HG02642 (cell line): ENCODE results near the gene POPDC2.
"Not testable (repeated sequence)": the region's sequence is repeated elsewhere in the genome, so short reads cannot be mapped to it uniquely, and the experiment has no call there.

ENCODE experiments used
- ATAC-seq: cut with Tn5 transposase; IDR thresholded peaks from one replicate; pipeline ENCODE4 v1.9.1; 2021; ENCODE audit warnings: mild to moderate bottlenecking; ENCODE audit not compliant: unreplicated experiment, poor library complexity

Gene POPDC2

GRCh38 chr3:119620899-119621298 is 39.5 kb downstream of the POPDC2 start:
- no peak for ATAC-seq

- no peak for ATAC-seq
Measured at GRCh38 chr3:119619094-119619493, 41.3 kb downstream of the POPDC2 start.

GRCh38 chr3:119616056-119616455 is 44.3 kb downstream of the POPDC2 start:
- no peak for ATAC-seq

GRCh38 chr3:119613872-119614271 is 46.5 kb downstream of the POPDC2 start:
- no peak for ATAC-seq

- peak; percentile 44 for ATAC-seq
Measured at GRCh38 chr3:119613201-119613600, 47.2 kb downstream of the POPDC2 start.

- ATAC-seq: no peak
Measured at GRCh38 chr3:119611664-119612063, 48.7 kb downstream of the POPDC2 start.

GRCh38 chr3:119609301-119609700 is 51.1 kb downstream of the POPDC2 start:
- no peak for ATAC-seq

- ATAC-seq: no peak
Measured at GRCh38 chr3:119608405-119609000, 51.9 kb downstream of the POPDC2 start.

- no peak for ATAC-seq
Measured at GRCh38 chr3:119604878-119605277, 55.5 kb downstream of the POPDC2 start.

- ATAC-seq: no peak
Measured at GRCh38 chr3:119602676-119603075, 57.7 kb downstream of the POPDC2 start.

- peak; percentile 19 for ATAC-seq
Measured at GRCh38 chr3:119601154-119601553, 59.2 kb downstream of the POPDC2 start.

- ATAC-seq: peak; percentile 62
Measured at GRCh38 chr3:119600732-119601131, 59.7 kb downstream of the POPDC2 start.

GRCh38 chr3:119599558-119600174 is 60.7 kb downstream of the POPDC2 start:
- no peak for ATAC-seq

- ATAC-seq: peak; percentile 50
Measured at GRCh38 chr3:119598410-119599098, 61.8 kb downstream of the POPDC2 start.

GRCh38 chr3:119597548-119598288 is 62.7 kb downstream of the POPDC2 start, which contains the start of gene PLA1A:
PLA1A (plus strand) TSS chr3:119597885; CDS start chr3:119597914, 29 bp downstream.
- no peak for ATAC-seq

GRCh38 chr3:119596398-119596797 is 64.0 kb downstream of the POPDC2 start:
- ATAC-seq: no peak

GRCh38 chr3:119595639-119596334 is 64.6 kb downstream of the POPDC2 start:
- no peak for ATAC-seq

GRCh38 chr3:119594929-119595328 is 65.5 kb downstream of the POPDC2 start:
- not testable (repeated sequence) for ATAC-seq

- no peak for ATAC-seq
Measured at GRCh38 chr3:119594066-119594465, 66.3 kb downstream of the POPDC2 start.

- ATAC-seq: no peak
Measured at GRCh38 chr3:119592861-119593260, 67.5 kb downstream of the POPDC2 start.
